Activated CD4-positive, alpha-beta T cell treated with anti-CD3 and anti-CD28 coated beads, Interleukin-2, Interleukin-4, amounts not matched to agents 100 ng/mL and 50 ng/mL, durations not matched to agents 16 hours and 8 hours (primary cell): ENCODE results near the gene SLC37A2.

Experiments
- DNase-seq: peaks from one replicate; pipeline ENCODE4 v3.0.0-alpha.2; 2020; ENCODE audit warnings: low spot score

Gene SLC37A2

GRCh38 chr11:125111001-125111342, 47.9 kb downstream of the SLC37A2 start:
- no peak for DNase-seq

- peak; percentile 98 for DNase-seq
Observed at GRCh38 chr11:125111343-125112207, 48.5 kb downstream of the SLC37A2 start, which contains the start of gene TMEM218. TSS of gene TMEM218 (minus strand) at chr11:125111626. CDS start at chr11:125102241, 9,385 bp downstream.

GRCh38 chr11:125112208-125112604, 49.1 kb downstream of the SLC37A2 start:
- DNase-seq, result no peak

- no peak for DNase-seq
Observed at GRCh38 chr11:125114518-125114917, 51.4 kb downstream of the SLC37A2 start.

GRCh38 chr11:125117429-125117828, 54.3 kb downstream of the SLC37A2 start:
- no peak for DNase-seq

GRCh38 chr11:125123194-125123946, 60.3 kb downstream of the SLC37A2 start:
- no peak for DNase-seq

- peak; percentile 22 for DNase-seq
Observed at GRCh38 chr11:125123947-125124617, 61.0 kb downstream of the SLC37A2 start.

- DNase-seq, result no peak
Observed at GRCh38 chr11:125124618-125124992, 61.5 kb downstream of the SLC37A2 start.

GRCh38 chr11:125128450-125128849, 65.3 kb downstream of the SLC37A2 start:
- DNase-seq, result no peak

- no peak for DNase-seq
Observed at GRCh38 chr11:125129316-125129993, 66.3 kb downstream of the SLC37A2 start.

GRCh38 chr11:125132071-125132470, 69.0 kb downstream of the SLC37A2 start:
- DNase-seq, result no peak

- no peak for DNase-seq
Observed at GRCh38 chr11:125132596-125132995, 69.5 kb downstream of the SLC37A2 start.

GRCh38 chr11:125136001-125136400, 72.9 kb downstream of the SLC37A2 start:
- DNase-seq, result no peak

- DNase-seq, result no peak
Observed at GRCh38 chr11:125138966-125139365, 75.9 kb downstream of the SLC37A2 start.

GRCh38 chr11:125139778-125140177, 76.7 kb downstream of the SLC37A2 start:
- no peak for DNase-seq
